GM19372 (cell line): ENCODE data around the gene DPP4.
A peak's percentile ranks its signal among the peaks of the same experiment; 100 is the strongest.
"Not testable (repeated sequence)": the region's sequence is repeated elsewhere in the genome, so short reads cannot be mapped to it uniquely, and the experiment has no call there.

Experiments
- ATAC-seq: cut with Tn5 transposase; IDR thresholded peaks from one replicate; pipeline ENCODE4 v1.9.1; 2021; ENCODE audit warnings: mild to moderate bottlenecking, low read depth, moderate library complexity; ENCODE audit not compliant: unreplicated experiment

Gene DPP4

GRCh38 chr2:161994761-161995520 lies 79.1 kb downstream of the DPP4 start:
- ATAC-seq = no peak

- ATAC-seq = peak; percentile 53
Measured at GRCh38 chr2:161992531-161992930, 81.5 kb downstream of the DPP4 start.

GRCh38 chr2:161991991-161992390 lies 82.0 kb downstream of the DPP4 start:
- no peak for ATAC-seq

- no peak for ATAC-seq
Measured at GRCh38 chr2:161990741-161991140, 83.3 kb downstream of the DPP4 start.

GRCh38 chr2:161990036-161990435 lies 84.0 kb downstream of the DPP4 start:
- ATAC-seq = no peak

- peak; percentile 43 for ATAC-seq
Measured at GRCh38 chr2:161988589-161988988, 85.4 kb downstream of the DPP4 start.

- ATAC-seq = no peak
Measured at GRCh38 chr2:161987311-161987710, 86.7 kb downstream of the DPP4 start.

- ATAC-seq = no peak
Measured at GRCh38 chr2:161983866-161984265, 90.1 kb downstream of the DPP4 start.

GRCh38 chr2:161983331-161983651 lies 90.7 kb downstream of the DPP4 start:
- ATAC-seq = no peak

GRCh38 chr2:161982548-161983330 lies 91.3 kb downstream of the DPP4 start:
- no peak for ATAC-seq

GRCh38 chr2:161981679-161982250 lies 92.2 kb downstream of the DPP4 start:
- ATAC-seq = no peak

GRCh38 chr2:161980976-161981375 lies 93.0 kb downstream of the DPP4 start:
- ATAC-seq = no peak

GRCh38 chr2:161979490-161979889 lies 94.5 kb downstream of the DPP4 start:
- ATAC-seq = no peak

GRCh38 chr2:161977926-161978325 lies 96.1 kb downstream of the DPP4 start:
- not testable (repeated sequence) for ATAC-seq

GRCh38 chr2:161976917-161977316 lies 97.1 kb downstream of the DPP4 start:
- no peak for ATAC-seq

- no peak for ATAC-seq
Measured at GRCh38 chr2:161976295-161976694, 97.7 kb downstream of the DPP4 start.

- ATAC-seq = no peak
Measured at GRCh38 chr2:161975813-161976160, 98.2 kb downstream of the DPP4 start.

- ATAC-seq = no peak
Measured at GRCh38 chr2:161975062-161975812, 98.8 kb downstream of the DPP4 start.

- no peak for ATAC-seq
Measured at GRCh38 chr2:161974461-161974860, 99.6 kb downstream of the DPP4 start.

GRCh38 chr2:161972866-161973265 lies 101.1 kb downstream of the DPP4 start:
- ATAC-seq = no peak

GRCh38 chr2:161972232-161972631 lies 101.8 kb downstream of the DPP4 start:
- no peak for ATAC-seq
